RPMI7951 (cell line): ENCODE measurements around the gene TTC16. TPM values are rescaled to one million over a fixed set of nuclear protein-coding genes. Genes with fewer than 3 reads are reported as not detected.

Source experiments
- DNase-seq: peaks from one replicate; pipeline ENCODE4 v3.0.0-alpha.2; 2012; ENCODE audit warnings: low read depth
- total RNA-seq: library from RNA; depleted of rRNA; stranded (reverse); fragments of >200 nt; shearing (Covaris generic); gene quantifications from 2 replicates; pipeline ENCODE4 v1.2.3, GENCODE V29; 2014

TTC16 gene
- total RNA-seq, 1 experiment from 2014 or later: not detected

DNA sequence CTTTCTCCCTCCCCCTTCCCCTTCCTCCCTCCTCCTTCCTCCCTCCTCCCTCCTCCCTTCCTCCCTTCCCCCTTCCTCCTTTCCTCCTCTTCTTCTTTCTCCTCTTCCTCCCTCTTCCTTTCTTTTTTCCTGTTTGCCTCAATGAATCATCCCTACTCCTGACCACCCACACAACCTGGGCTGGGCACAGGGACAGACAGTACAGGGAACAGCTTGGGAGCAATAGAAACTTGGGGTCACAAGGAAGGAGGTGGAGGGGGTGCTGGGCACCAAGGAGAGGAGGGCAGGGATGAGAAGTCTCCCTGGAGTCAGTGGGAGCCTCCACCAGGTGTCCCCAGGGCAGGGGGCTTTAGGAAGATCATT lies 5.0 kb downstream of the TTC16 start:
- DNase-seq: no peak

GRCh38 chr9:127721391-127721821 lies 5.5 kb downstream of the TTC16 start:
- no peak for DNase-seq

GRCh38 chr9:127722055-127722745 lies 6.3 kb downstream of the TTC16 start:
- no peak for DNase-seq

DNA sequence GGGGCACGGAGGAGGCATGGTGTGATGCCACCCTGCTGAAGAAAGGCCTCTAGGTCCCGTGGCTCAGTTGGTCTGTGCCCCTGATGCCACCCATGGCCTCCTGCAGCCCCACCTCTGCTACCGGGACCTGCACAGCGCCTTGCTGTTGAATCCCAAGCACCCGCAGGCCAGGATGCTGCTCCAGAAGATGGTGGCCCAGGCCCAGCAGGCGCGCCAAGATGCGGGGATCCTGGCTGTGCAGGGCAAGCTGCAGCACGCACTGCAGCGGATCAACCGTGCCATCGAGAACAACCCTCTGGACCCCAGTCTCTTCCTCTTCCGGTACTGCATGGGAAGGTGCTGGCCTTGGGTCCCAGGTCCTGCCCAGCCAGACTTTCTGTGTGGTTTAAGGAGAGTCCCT lies 7.1 kb downstream of the TTC16 start:
- DNase-seq: no peak

- peak; percentile 70 for DNase-seq
These were observed 7.6 kb downstream of the TTC16 start for GRCh38 chr9:127723444-127723843.

DNA sequence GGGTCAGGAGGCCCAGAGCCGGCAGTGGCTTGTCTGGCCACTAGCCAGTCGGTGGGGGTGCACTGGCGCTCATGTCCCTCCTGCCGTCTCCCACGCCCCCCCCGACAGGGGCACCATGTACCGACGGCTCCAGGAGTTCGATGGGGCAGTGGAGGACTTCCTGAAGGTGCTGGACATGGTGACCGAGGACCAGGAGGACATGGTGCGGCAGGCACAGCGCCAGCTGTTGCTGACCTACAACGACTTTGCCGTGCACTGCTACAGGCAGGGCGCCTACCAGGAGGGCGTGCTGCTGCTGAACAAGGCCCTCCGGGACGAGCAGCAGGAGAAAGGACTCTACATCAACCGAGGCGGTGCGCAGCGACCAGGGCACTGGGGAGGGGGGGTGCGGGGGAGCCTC lies 8.1 kb downstream of the TTC16 start:
- no peak for DNase-seq

- no peak for DNase-seq
These were observed 11.0 kb downstream of the TTC16 start for GRCh38 chr9:127726871-127727270.

DNA sequence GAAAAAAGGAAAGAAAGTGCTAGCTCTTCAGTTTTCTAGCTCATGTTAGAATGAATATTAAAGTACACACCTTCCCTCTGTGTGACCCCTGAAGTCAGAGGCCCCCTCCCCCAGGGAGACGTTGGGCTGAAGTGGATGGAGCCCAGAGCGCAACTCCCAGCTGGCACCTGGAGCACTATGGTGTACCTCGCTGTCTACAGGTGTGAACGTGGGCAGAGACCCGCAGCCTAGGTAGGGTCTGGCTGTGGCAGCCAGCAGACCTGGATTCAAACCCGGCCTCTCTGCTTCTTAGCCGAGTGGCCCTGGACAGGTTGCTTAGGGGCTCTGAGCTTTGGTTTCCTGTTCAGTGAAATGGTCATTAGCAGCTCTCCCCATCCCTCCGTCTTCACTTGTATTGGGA lies 12.9 kb downstream of the TTC16 start:
- no peak for DNase-seq

- no peak for DNase-seq
These were observed 13.8 kb downstream of the TTC16 start for GRCh38 chr9:127729522-127730256.

- DNase-seq: no peak
These were observed 14.4 kb downstream of the TTC16 start for GRCh38 chr9:127730262-127730661.

- no peak for DNase-seq
These were observed 15.0 kb downstream of the TTC16 start for GRCh38 chr9:127730799-127731410.

DNA sequence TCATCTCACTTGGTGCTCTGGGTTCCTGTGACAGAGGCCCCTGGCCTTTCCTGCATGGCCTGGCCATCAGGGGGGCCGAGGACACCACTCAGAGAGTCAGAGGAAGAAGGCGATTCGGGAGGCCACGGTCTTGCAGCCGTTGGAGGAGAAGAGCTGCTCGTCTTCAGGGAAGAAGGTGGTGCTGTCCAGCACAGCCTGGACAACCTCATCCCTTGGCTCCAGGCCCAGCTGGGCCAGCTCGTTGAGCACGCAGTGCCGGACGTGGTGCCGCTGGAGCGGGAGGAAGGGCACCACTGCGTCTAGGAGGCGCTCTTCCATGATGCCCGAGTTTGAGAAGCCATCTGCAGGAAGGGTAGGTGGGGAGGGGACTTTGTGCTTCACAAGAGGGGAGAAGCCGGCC lies 16.1 kb downstream of the TTC16 start:
- DNase-seq: no peak

DNA sequence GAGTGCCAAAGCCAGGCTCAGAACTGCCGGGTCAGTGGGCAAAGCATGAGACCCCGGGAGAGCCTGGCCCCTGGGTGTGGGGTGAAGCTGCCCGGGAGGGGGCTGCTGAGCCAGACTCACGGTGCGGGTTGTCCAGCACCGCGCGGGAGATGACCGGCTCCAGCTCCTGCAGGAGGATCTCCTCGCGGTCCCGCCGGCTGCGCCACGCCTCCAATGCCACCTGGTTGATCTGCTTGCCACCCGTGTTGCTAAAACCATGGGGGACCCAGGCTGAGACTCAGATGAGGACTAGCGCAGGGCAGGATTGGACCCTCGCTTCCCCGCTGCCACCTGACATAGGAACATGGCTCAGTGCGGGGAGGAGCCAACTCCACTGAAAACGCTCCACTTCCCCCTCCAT lies 16.6 kb downstream of the TTC16 start:
- no peak for DNase-seq

GRCh38 chr9:127733614-127734013 lies 17.7 kb downstream of the TTC16 start:
- DNase-seq: no peak

- DNase-seq: no peak
These were observed 18.4 kb downstream of the TTC16 start for GRCh38 chr9:127734247-127734746.

DNA sequence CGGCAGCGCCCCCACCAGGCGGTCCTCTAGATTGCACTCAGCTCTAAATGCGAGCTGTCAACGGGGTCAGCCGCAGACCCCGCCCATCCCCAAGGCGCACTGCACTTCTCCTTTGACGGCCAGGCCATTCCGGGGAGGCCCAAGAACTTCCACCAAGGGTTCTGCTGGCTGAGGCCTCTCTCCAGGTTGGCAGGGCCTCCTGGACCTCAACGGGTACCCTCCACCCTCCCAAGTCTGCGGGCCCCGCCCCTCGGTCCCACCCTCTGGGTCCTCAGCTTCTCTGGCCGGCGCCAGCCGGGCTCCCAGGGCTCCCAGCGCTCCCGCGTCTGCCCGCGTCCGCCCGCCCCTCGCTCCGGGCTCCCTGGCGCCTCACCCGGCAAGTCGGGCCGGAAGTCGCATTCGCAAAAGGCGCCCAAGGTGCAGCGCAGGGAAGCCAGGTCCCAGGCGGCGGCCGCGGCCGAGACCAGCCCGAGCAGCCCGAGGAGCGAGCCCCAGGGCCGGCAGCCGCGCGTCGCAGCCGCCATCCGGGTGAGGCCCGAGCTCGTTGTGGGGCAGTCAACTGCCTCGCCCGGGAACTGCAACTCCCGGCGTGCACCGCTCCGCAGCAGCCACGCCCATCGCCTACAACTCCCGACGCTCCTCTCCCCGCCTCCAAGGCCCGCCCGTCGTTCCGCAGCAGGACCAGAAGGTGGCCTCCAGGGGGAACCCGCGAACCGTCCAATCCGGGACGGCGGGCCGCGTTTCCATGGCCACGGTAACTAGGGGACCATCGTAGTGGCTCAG lies 19.1 kb downstream of the TTC16 start, which contains the start of gene TOR2A:
TSS of gene TOR2A (minus strand) at position 548 of the 783 bp plus-strand sequence. CDS start at position 524, 24 bp downstream.
- peak; percentile 91 for DNase-seq

GRCh38 chr9:127735530-127736185 lies 19.8 kb downstream of the TTC16 start:
- DNase-seq: no peak

DNA sequence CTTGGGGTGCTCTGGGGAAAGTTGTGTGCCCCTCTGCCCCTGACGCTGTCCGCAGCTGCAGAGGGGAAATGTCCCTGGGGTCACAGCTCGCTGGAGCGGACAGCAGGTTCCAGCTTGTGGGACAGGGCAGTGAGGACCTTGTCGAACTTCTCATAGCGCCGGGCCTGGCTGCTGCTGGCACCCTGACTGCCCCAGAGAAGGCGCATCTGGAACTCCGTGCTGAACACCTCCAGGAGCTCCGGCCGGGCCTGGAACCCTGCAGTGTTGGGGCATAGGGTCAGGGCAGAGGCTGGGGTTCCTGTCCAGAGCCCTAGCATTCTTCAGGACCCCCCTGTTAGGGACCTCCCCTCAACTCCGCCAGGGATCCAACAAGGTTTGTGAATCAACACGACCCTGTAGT lies 22.8 kb downstream of the TTC16 start:
- no peak for DNase-seq

- no peak for DNase-seq
These were observed 23.9 kb downstream of the TTC16 start for GRCh38 chr9:127739614-127740330.

DNA sequence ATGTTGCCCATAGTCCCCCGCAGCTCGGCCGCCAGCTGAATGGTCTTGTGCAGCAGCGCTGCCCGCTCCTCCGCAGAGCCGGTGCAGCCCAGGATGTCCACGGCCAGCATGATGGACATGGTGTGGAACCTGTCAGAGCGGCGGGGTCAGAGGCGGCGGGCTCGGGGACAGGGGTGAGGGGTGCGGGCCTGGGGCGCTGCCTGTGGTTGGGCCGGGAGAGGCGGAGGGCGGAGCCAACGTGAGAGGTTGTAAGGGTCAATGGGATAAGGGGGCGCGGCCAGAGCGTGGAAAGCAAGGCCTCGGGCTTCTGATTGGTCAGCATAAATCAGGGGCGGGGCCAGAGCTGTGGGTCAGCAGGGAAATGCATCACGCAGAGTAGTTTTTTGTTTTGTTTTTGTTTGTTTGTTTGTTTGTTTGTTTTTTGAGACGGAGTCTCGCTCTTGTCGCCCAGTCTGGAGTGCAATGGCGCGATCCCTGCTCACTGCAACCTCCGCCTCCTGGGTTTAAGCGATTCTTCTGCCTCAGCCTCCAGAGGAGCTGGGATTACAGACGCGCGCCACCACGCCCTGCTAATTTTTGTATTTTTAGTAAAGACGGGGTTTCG lies 26.1 kb downstream of the TTC16 start:
- DNase-seq: peak; percentile 73
